HEK293 (cell line): ENCODE data around the gene CAMK2B.
"Not testable (repeated sequence)": the region's sequence is repeated elsewhere in the genome, so short reads cannot be mapped to it uniquely, and the experiment has no call there.

Experiments used
- CTCF ChIA-PET: fragments of 350-600 bp; formaldehyde crosslinking; extraction: SDS; loops from one replicate; lab custom pipeline; 2021; ENCODE audit warnings: antibody characterized with exemption; lab: Yijun Ruan, JAX
- POLR2A ChIA-PET: fragments of 300-600 bp; formaldehyde crosslinking; extraction: SDS; loops from one replicate; lab custom pipeline; 2020; ENCODE audit warnings: antibody characterized with exemption, inconsistent platforms; lab: Yijun Ruan, JAX
- H3K27ac ChIP-seq: fragments of 200-500 bp; sonication (Bioruptor generic); 2 replicates; pipeline ENCODE4 v1.5.1; 2014; ENCODE audit warnings: low read depth, low read length, control low read depth, inconsistent platforms; ENCODE audit errors: extremely low read depth
- H3K36me3 ChIP-seq, 2 experiments: fragments of 200-500 bp in 1 of 2; sonication (Bioruptor generic) in 1 of 2; 1 replicate in 1 of 2; 2 replicates in 1 of 2; pipeline ENCODE4 v1.5.1; 2014 to 2017; ENCODE audit warnings: inconsistent platforms in 2 of 2, low read length in 2 of 2; ENCODE audit not compliant: control insufficient read depth in 2 of 2, insufficient read depth in 1 of 2
- H3K4me1 ChIP-seq: fragments of 200-500 bp; sonication (Bioruptor generic); 2 replicates; pipeline ENCODE4 v1.5.1; 2014; ENCODE audit warnings: mild to moderate bottlenecking, low read length, inconsistent platforms; ENCODE audit not compliant: control insufficient read depth, insufficient read depth
- H3K4me3 ChIP-seq: 2 replicates; pipeline ENCODE4 v1.5.1; 2011; ENCODE audit warnings: low read depth, mild to moderate bottlenecking, control low read depth, low read length, moderate library complexity
- H3K9me3 ChIP-seq: fragments of 200-500 bp; sonication (Bioruptor generic); 2 replicates; pipeline ENCODE4 v1.5.1; 2014; ENCODE audit warnings: low read depth, low read length, inconsistent platforms; ENCODE audit not compliant: control insufficient read depth, insufficient read depth
- HOXA7 ChIP-seq: sonication (generic); formaldehyde crosslinking; IDR thresholded peaks from 2 replicates; pipeline ENCODE4 v1.8.1; 2022; ENCODE audit warnings: missing genetic modification reagents, borderline replicate concordance
- KLF1 ChIP-seq: fragments of 450-650 bp; formaldehyde crosslinking; IDR thresholded peaks from 2 replicates; pipeline ENCODE4 v1.5.1; 2016; ENCODE audit warnings: missing biosample characterization, missing genetic modification characterization
- KLF17 ChIP-seq: fragments of 450-650 bp; formaldehyde crosslinking; IDR thresholded peaks from 2 replicates; pipeline ENCODE4 v1.5.1; 2016; ENCODE audit warnings: missing biosample characterization, missing genetic modification characterization
- PRDM4 ChIP-seq: fragments of 450-650 bp; formaldehyde crosslinking; IDR thresholded peaks from 2 replicates; pipeline ENCODE4 v1.5.1; 2017; ENCODE audit warnings: missing biosample characterization, missing genetic modification characterization
- TCF7L2 ChIP-seq: IDR thresholded peaks from 2 replicates; pipeline ENCODE4 v1.6.1; 2011; ENCODE audit warnings: low read depth, mild to moderate bottlenecking, inconsistent platforms, low read length, moderate library complexity, borderline replicate concordance
- ZFP37 ChIP-seq: fragments of 450-650 bp; formaldehyde crosslinking; IDR thresholded peaks from 2 replicates; pipeline ENCODE4 v1.5.1; 2016; ENCODE audit warnings: missing biosample characterization, missing genetic modification characterization
- ZNF169 ChIP-seq: fragments of 450-650 bp; formaldehyde crosslinking; IDR thresholded peaks from 2 replicates; pipeline ENCODE4 v1.5.1; 2016; ENCODE audit warnings: missing biosample characterization, missing genetic modification characterization
- ZNF174 ChIP-seq: fragments of 450-650 bp; formaldehyde crosslinking; IDR thresholded peaks from 2 replicates; pipeline ENCODE4 v1.5.0; 2017; ENCODE audit warnings: missing biosample characterization, mild to moderate bottlenecking, missing genetic modification characterization
- ZNF354C ChIP-seq: fragments of 450-650 bp; formaldehyde crosslinking; IDR thresholded peaks from 2 replicates; pipeline ENCODE4 v1.5.1; 2016; ENCODE audit warnings: missing biosample characterization, missing genetic modification characterization, low read depth, borderline replicate concordance
- ZNF366 ChIP-seq: fragments of 450-650 bp; formaldehyde crosslinking; conservative IDR thresholded peaks from 2 replicates; pipeline ENCODE4 v1.5.1; 2016; ENCODE audit warnings: missing biosample characterization, missing genetic modification characterization
- ZNF473 ChIP-seq: fragments of 450-650 bp; formaldehyde crosslinking; IDR thresholded peaks from 2 replicates; pipeline ENCODE4 v1.5.1; 2017; ENCODE audit warnings: missing biosample characterization, missing genetic modification characterization
- ZNF513 ChIP-seq: fragments of 450-650 bp; IDR thresholded peaks from 2 replicates; pipeline ENCODE4 v1.5.1; 2018; ENCODE audit warnings: missing biosample characterization, missing genetic modification characterization
- ZNF548 ChIP-seq: fragments of 450-650 bp; formaldehyde crosslinking; IDR thresholded peaks from 2 replicates; pipeline ENCODE4 v1.5.1; 2016; ENCODE audit warnings: missing biosample characterization, missing genetic modification characterization
- ZNF558 ChIP-seq: fragments of 450-650 bp; formaldehyde crosslinking; IDR thresholded peaks from 2 replicates; pipeline ENCODE4 v1.5.1; 2016; ENCODE audit warnings: missing biosample characterization, missing genetic modification characterization
- ZNF580 ChIP-seq: fragments of 450-650 bp; formaldehyde crosslinking; IDR thresholded peaks from 2 replicates; pipeline ENCODE4 v1.5.1; 2016; ENCODE audit warnings: missing biosample characterization, missing genetic modification characterization
- ZNF768 ChIP-seq: fragments of 450-650 bp; formaldehyde crosslinking; IDR thresholded peaks from 2 replicates; pipeline ENCODE4 v1.5.1; 2018; ENCODE audit warnings: missing biosample characterization, mild to moderate bottlenecking, missing genetic modification characterization
- ZNF777 ChIP-seq: fragments of 450-650 bp; formaldehyde crosslinking; IDR thresholded peaks from 2 replicates; pipeline ENCODE4 v1.5.1; 2017; ENCODE audit warnings: missing biosample characterization, missing genetic modification characterization, borderline replicate concordance
- TF ChIP-seq, protein P1 (sequence below): fragments of 450-650 bp; formaldehyde crosslinking; IDR thresholded peaks from 2 replicates; pipeline ENCODE4 v1.5.1; 2016; ENCODE audit warnings: missing biosample characterization, missing genetic modification characterization

CAMK2B gene

DNA sequence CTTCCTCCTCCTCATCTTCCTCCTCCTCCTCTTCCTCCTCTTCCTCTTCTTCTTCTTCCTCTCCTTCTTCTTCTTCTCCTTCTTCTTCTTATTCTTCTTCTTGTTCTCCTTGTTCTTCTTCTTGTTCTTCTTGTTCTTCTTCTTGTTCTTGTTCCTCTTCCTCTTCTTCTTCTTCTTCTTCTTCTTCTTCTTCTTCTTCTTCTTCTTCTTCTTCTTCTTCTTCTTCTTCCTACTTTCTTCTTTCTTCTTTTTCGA is 150.8 kb downstream of the CAMK2B start:
- POLR2A ChIA-PET, H3K4me3 ChIP-seq, H3K9me3 ChIP-seq, H3K4me1 ChIP-seq, H3K27ac ChIP-seq, H3K36me3 ChIP-seq, CTCF ChIA-PET: not testable (repeated sequence)
- peak; percentile 97 for TF ChIP-seq ZNF513 (tag by site-specific recombination)

GRCh38 chr7:44173911-44174693 is 151.3 kb downstream of the CAMK2B start:
- no peak overlapping the region for H3K4me3 ChIP-seq
- ChIA-PET POLR2A (no interaction called here), CTCF (no interaction called here)
- H3K36me3 ChIP-seq = no peaks in the 10 kb centered on the region
- H3K27ac ChIP-seq = no peak overlapping the region
- H3K4me1 ChIP-seq = peaks cover 7% of the 10 kb centered on the region; the same call in 1 of the 2 replicates
- TF ChIP-seq ZNF768 (tag by site-specific recombination) = no peak
- TF ChIP-seq ZNF366 (tag by site-specific recombination) = peak; percentile 94
- no peaks in the 10 kb centered on the region for H3K9me3 ChIP-seq

DNA sequence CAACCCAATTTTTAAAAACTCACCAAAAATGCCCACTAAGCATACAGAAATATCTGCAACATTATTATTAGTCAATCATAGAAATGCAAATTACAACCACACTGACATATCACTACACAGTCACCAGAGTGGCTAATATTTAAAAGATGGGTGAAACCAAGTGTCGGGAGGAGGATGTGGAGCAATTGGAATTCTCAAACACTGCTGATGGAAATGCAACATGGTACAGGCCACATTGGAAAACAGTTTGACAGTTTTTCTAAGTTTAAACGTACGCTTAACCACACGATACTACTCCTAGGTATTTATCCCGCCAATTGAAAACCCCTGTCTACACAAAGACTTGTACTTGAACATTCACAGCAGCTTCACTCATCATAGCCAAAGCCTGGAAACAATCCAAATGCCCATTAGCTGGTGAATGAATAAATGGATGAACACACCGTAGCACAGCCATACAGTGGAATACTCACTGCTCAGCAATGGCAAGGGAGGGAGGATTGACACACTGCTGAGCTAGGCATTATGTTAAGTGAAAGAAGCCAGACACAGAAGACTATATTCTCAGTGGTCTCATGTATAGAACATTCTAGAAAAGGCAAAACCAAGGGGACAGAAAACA is 152.5 kb downstream of the CAMK2B start:
- no peak overlapping the region for H3K27ac ChIP-seq
- CTCF ChIA-PET = interaction anchor here (1.0 kb wide), 1 partner anchor 68 kb away, joined by 3 read pairs; no protein-coding TSS in a partner anchor
- peaks cover 7% of the 10 kb centered on the region; the same call in 1 of the 2 replicates for H3K4me1 ChIP-seq
- H3K9me3 ChIP-seq = no peaks in the 10 kb centered on the region
- H3K36me3 ChIP-seq = no peaks in the 10 kb centered on the region
- TF ChIP-seq ZNF558 (tag by site-specific recombination) (no peak), ZNF548 (tag by site-specific recombination) (no peak), TCF7L2 (no peak), KLF17 (no peak)
- TF ChIP-seq, protein P1, sequence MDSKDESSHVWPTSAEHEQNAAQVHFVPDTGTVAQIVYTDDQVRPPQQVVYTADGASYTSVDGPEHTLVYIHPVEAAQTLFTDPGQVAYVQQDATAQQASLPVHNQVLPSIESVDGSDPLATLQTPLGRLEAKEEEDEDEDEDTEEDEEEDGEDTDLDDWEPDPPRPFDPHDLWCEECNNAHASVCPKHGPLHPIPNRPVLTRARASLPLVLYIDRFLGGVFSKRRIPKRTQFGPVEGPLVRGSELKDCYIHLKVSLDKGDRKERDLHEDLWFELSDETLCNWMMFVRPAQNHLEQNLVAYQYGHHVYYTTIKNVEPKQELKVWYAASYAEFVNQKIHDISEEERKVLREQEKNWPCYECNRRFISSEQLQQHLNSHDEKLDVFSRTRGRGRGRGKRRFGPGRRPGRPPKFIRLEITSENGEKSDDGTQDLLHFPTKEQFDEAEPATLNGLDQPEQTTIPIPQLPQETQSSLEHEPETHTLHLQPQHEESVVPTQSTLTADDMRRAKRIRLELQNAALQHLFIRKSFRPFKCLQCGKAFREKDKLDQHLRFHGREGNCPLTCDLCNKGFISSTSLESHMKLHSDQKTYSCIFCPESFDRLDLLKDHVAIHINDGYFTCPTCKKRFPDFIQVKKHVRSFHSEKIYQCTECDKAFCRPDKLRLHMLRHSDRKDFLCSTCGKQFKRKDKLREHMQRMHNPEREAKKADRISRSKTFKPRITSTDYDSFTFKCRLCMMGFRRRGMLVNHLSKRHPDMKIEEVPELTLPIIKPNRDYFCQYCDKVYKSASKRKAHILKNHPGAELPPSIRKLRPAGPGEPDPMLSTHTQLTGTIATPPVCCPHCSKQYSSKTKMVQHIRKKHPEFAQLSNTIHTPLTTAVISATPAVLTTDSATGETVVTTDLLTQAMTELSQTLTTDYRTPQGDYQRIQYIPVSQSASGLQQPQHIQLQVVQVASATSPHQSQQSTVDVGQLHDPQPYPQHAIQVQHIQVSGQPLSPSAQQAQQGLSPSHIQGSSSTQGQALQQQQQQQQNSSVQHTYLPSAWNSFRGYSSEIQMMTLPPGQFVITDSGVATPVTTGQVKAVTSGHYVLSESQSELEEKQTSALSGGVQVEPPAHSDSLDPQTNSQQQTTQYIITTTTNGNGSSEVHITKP = peak; percentile 86
- TF ChIP-seq, all 188 proteins: peak for 1
- no peak overlapping the region for H3K4me3 ChIP-seq
- POLR2A ChIA-PET = no interaction called here

GRCh38 chr7:44172352-44172751 is 153.0 kb downstream of the CAMK2B start:
- Histone ChIP-seq H3K27ac (no peak overlapping the region), H3K9me3 (no peaks in the 10 kb centered on the region), H3K4me3 (no peak overlapping the region), H3K36me3 (no peaks in the 10 kb centered on the region), H3K4me1 (0 out of 2 replicates have a peak, but pooled peaks cover 1% of the 10 kb centered on the region)
- CTCF ChIA-PET = interaction anchor here (0.7 to 1.0 kb wide), 2 partner anchors 69 to 84 kb away, joined by 3 read pairs; no protein-coding TSS in a partner anchor
- POLR2A ChIA-PET = no interaction called here
- no peak for TF ChIP-seq KLF1 (tag by site-specific recombination)
- no peak for TF ChIP-seq ZNF354C (tag by site-specific recombination)
- TF ChIP-seq PRDM4 = no peak
- no peak for TF ChIP-seq ZNF174 (tag by site-specific recombination)
- no peak for TF ChIP-seq HOXA7 (CRISPR knock-in tag)
- no peak for TF ChIP-seq ZNF580 (tag by site-specific recombination)
- no peak for TF ChIP-seq ZNF473 (tag by site-specific recombination)
- no peak for TF ChIP-seq ZNF169 (tag by site-specific recombination)
- TF ChIP-seq ZFP37 (tag by site-specific recombination) = no peak
- no peak for TF ChIP-seq ZNF777 (tag by site-specific recombination)
